Lung (tissue), 12 donors: ENCODE data around the gene TMEM129. TPM values are rescaled to one million over a fixed set of nuclear protein-coding genes. Genes with fewer than 3 reads are reported as not detected.

Experiments
- ATAC-seq: fragments of 200-7000 bp; cut with Tn5 transposase; one replicate; pipeline ENCODE4 v1.9.1; 2020; ENCODE audit warnings: moderate number of reproducible peaks; ENCODE audit not compliant: insufficient read depth, low FRiP score
- DNase-seq, 3 donors: peaks; one replicate each; pipeline ENCODE4 v3.0.0-alpha.2; 2013 to 2017
- H3K27ac ChIP-seq, 2 donors: one replicate each; pipeline ENCODE4 v1.5.1; 2013; ENCODE audit warnings: mild to moderate bottlenecking in 2 of 2, moderate library complexity in 2 of 2, control low read depth in 1 of 2, inconsistent platforms in 1 of 2, low read depth in 1 of 2, low read length in 1 of 2
- H3K27me3 ChIP-seq, 3 donors: one replicate each; pipeline ENCODE4 v1.5.1; 2013; ENCODE audit warnings: low read length in 2 of 3; ENCODE audit not compliant: control insufficient read depth in 3 of 3, insufficient read depth in 3 of 3
- H3K36me3 ChIP-seq, 4 donors: one replicate each; pipeline ENCODE4 v1.5.1; 2013; ENCODE audit warnings: low read length in 4 of 4, mild to moderate bottlenecking in 1 of 4, moderate library complexity in 1 of 4; ENCODE audit not compliant: control insufficient read depth in 4 of 4, insufficient read depth in 4 of 4
- H3K4me1 ChIP-seq, 5 donors: one replicate each; pipeline ENCODE4 v1.5.1; 2013; ENCODE audit warnings: low read length in 5 of 5, mild to moderate bottlenecking in 2 of 5, moderate library complexity in 1 of 5; ENCODE audit not compliant: control insufficient read depth in 5 of 5, insufficient read depth in 5 of 5
- H3K4me3 ChIP-seq: one replicate; pipeline ENCODE4 v1.5.1; 2013; ENCODE audit warnings: mild to moderate bottlenecking, control low read depth, moderate library complexity
- H3K9ac ChIP-seq, 2 donors: one replicate each; pipeline ENCODE4 v1.5.1; 2013; ENCODE audit warnings: low read length in 2 of 2, control low read depth in 1 of 2; ENCODE audit not compliant: insufficient read depth in 1 of 2
- H3K9me3 ChIP-seq, 4 donors: one replicate each; pipeline ENCODE4 v1.5.1; 2013; ENCODE audit warnings: low read length in 3 of 4, mild to moderate bottlenecking in 1 of 4, moderate library complexity in 1 of 4; ENCODE audit not compliant: control insufficient read depth in 4 of 4, insufficient read depth in 3 of 4
- WGBS, 2 donors: extraction: QIAGEN DNeasy Blood & Tissue Kit; methylation state at CpG; one replicate each; pipeline ENCODE4 v1.1.7; 2013; 5-methylcytosine and 5-hydroxymethylcytosine counted together
- polyA plus RNA-seq, 2 donors: library from polyadenylated mRNA; stranded (reverse); fragments of 200-250 nt; gene quantifications; one replicate each; pipeline ENCODE4 v1.2.1, GENCODE V29; 2013
- total RNA-seq, 2 donors: library from RNA; depleted of rRNA in 1 of 2; stranded (reverse); fragments of >200 nt in 1 of 2; gene quantifications; one replicate each; pipeline ENCODE4 v1.2.1, GENCODE V29; 2014 to 2021
- TF ChIP-seq, protein P1 (sequence below): IDR thresholded peaks from 2 replicates; pipeline ENCODE4 v1.5.1; 2012; ENCODE audit warnings: mild to moderate bottlenecking; ENCODE audit errors: control extremely low read depth, extremely low read depth
- donor health status: control.
- donor health status: control.
- donor health status: Bipolar disorder and iron deficiency.
- donor health status: healthy.
- donor health status: DM: yes; HTN: yes; CAD: no.

The TMEM129 gene
- total and polyA plus RNA-seq, 4 donors = 16.6 to 45.2 (median 37.8) TPM

DNA sequence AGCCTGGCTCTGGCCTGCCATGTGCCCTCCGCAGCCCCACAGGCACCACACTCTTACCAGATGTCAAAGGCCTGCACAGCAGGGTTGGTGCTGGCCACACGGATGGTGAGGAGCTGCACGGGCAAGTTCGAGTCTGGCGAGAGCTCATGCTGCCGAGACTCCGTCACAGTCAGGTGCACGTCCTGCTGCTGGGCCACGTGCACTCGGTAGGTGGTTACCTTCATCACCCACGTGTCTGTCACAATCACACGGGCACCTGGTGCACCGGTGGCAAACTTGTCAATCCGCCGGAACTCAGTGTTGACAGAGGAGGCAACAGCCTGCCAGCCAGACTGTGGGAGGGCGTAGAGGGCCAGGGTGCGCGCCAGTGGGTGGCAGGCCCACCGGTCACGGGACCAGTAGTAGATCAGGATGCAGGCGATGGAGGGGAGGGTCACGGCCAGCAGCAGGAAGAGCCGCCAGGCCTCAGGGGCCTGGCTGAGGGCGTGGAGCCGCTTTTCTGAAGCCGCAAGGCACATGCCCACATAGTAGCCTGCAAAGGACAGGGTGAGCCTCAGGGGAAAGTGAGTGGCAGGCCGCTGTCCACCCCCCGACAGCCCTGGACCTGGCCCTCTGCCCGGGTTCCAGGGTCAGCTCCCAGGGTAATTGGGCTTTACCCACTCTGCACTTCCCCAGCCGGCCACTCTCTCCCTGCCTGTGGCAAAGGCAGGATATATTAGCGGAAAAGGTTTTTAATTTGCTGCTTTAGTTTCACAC is 2.9 kb downstream of the TMEM129 start:
- Histone ChIP-seq H3K4me3 (no peak overlapping the region), H3K27ac (no peak overlapping the region), H3K4me1 (peaks cover 0 to 26% (median 10%) of the 10 kb centered on the region in 5 donors), H3K9ac (no peak overlapping the region), H3K36me3 (peaks cover 0 to 22% (median 0%) of the 10 kb centered on the region in 4 donors), H3K9me3 (no peaks in the 10 kb centered on the region), H3K27me3 (no peaks in the 10 kb centered on the region)
- no peak for ATAC-seq
- TF ChIP-seq, protein P1, sequence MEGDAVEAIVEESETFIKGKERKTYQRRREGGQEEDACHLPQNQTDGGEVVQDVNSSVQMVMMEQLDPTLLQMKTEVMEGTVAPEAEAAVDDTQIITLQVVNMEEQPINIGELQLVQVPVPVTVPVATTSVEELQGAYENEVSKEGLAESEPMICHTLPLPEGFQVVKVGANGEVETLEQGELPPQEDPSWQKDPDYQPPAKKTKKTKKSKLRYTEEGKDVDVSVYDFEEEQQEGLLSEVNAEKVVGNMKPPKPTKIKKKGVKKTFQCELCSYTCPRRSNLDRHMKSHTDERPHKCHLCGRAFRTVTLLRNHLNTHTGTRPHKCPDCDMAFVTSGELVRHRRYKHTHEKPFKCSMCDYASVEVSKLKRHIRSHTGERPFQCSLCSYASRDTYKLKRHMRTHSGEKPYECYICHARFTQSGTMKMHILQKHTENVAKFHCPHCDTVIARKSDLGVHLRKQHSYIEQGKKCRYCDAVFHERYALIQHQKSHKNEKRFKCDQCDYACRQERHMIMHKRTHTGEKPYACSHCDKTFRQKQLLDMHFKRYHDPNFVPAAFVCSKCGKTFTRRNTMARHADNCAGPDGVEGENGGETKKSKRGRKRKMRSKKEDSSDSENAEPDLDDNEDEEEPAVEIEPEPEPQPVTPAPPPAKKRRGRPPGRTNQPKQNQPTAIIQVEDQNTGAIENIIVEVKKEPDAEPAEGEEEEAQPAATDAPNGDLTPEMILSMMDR = no peak
- WGBS, 2 donors = 82 to 87% methylated on average over 30 to 31 of the region's 31 CpGs
- no peak for DNase-seq

DNA sequence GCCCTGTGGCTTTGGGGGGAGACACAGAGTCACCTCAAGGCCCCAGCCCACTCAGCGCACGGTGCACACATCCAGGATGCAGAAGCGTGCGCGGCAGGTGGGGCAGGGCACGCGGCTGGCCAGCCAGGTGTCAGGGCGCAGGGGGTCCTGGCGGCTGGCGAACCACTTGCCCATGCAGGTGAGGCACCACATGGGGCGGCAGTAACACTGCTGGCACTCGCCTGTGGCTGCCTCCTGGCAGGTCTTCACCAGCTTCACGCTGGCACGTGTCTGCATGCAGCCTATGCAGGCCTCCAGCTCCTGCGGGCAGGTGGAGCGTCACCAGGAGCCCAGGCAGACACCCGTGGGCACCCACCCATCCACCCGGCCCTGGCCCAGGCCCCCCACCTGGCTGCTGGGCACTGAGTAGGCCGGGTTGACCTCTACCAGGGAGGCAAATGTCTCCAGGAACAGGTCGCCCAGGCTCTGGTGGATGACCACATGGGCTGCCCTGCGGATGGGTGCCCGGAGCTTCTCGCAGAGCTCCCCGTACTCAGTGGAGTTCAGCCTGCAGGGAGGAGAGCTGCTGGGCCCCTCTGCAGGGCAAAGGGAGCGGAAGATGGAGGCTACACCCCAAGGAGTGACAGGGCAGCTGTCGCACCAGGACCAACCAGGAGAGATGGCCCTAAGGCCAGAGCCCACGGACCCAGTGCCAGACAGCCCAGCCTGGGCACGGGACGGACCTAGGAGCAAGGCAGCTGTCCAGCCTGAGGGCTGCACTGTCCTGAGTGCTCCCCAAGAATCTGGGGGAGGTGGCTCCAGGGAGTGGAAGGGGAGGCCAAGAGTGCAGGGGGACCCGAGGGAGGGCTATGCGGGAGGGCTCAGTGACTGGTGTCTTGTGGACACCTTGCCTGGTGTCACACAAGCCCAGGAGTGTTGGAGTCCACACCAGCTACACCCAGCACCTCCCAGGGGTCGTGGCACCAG is 3.7 kb downstream of the TMEM129 start:
- Histone ChIP-seq H3K27ac (no peak overlapping the region), H3K4me1 (peaks cover 0 to 23% (median 7%) of the 10 kb centered on the region in 5 donors), H3K4me3 (no peak overlapping the region), H3K9ac (no peak overlapping the region), H3K36me3 (peaks cover 0 to 22% (median 0%) of the 10 kb centered on the region in 4 donors), H3K27me3 (no peaks in the 10 kb centered on the region), H3K9me3 (no peaks in the 10 kb centered on the region)
- DNase-seq = no peak
- TF ChIP-seq, protein P1 = no peak
- 95% methylated on average over 32 of the region's 32 CpGs for WGBS, 2 donors
- ATAC-seq = no peak

DNA sequence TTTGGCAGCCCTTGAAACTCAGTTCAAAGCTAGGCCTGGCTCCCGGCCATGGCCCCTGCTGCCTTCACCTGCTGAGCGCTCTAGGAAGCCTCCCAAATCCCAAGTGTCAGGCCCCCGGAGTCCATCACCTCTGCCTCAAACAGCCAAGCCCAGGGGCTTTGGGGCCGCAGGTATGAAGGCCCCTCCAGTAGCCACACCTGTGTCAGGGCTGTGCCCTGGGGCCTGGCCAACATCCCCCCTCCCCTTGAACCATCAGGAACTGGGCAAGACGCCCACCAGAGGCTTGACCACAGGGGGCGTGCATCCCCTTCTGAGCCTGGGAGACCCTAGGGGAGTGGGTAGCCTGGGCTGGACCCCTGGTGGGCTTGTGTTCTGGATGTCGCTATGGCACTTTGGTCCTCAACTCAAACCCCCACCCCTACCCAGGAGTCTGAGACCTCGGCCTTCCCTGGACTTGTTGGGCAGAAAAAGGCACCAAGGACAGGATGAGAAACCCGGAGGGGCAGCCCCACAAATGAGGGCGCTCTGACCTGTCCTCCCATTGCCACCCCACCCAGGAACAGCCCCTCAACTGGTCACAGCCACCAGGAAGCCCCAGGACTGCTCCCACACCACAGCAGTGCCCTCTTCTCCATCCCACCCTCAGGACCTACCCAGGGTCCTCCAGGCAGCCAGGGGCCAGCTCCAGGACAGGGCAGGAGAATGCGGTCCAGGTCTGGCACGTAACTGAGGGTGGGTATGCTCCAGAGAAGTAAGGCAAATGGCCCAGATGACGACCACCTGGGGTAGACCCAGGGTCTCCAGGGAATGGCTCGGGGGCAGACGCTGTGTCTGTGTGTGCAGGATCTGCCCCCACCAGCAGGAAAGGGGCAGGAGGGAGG is 4.8 kb downstream of the TMEM129 start:
- Histone ChIP-seq H3K9ac (no peak overlapping the region), H3K36me3 (peaks cover 0 to 22% (median 0%) of the 10 kb centered on the region in 4 donors), H3K27me3 (no peaks in the 10 kb centered on the region), H3K9me3 (no peaks in the 10 kb centered on the region), H3K4me1 (peaks cover 0 to 15% (median 7%) of the 10 kb centered on the region in 5 donors), H3K4me3 (no peak overlapping the region), H3K27ac (no peak overlapping the region)
- 87 to 90% methylated on average over 15 of the region's 15 CpGs for WGBS, 2 donors
- ATAC-seq (no peak), DNase-seq (no peak)
- TF ChIP-seq, protein P1 = no peak
